ENCODE results near the gene CGNL1. TPM values are rescaled to one million over a fixed set of nuclear protein-coding genes. Genes with fewer than 3 reads are reported as not detected.

The CGNL1 gene
- polyA plus RNA-seq, 1 of the 3 experiments (the other 2 are of a cell fraction), result 0.23 TPM

DNA sequence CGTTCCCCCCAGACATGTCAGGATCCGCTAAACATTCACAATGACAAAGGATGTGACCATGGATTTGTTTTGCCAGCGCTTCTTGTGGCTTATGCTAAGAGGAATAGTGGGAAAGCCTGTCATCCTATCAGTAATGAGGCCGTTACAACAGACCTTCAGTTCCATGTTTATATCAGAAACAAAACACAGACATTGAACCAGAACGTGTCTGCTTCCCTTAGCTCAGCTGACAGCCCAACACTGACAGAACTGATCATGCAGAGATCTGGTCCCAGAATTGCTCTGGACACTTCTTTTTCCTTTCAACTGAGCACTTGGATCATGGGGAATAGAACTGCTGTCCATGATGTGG is 157.1 kb downstream of the CGNL1 start (continued):
- TF ChIP-seq, protein P1, sequence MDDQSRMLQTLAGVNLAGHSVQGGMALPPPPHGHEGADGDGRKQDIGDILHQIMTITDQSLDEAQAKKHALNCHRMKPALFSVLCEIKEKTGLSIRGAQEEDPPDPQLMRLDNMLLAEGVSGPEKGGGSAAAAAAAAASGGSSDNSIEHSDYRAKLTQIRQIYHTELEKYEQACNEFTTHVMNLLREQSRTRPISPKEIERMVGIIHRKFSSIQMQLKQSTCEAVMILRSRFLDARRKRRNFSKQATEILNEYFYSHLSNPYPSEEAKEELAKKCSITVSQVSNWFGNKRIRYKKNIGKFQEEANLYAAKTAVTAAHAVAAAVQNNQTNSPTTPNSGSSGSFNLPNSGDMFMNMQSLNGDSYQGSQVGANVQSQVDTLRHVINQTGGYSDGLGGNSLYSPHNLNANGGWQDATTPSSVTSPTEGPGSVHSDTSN (IDR thresholded peaks at IDR 0.05), result no peak
- no peak for TF ChIP-seq EP300 (IDR thresholded peaks at IDR 0.05; ENCODE audit: borderline replicate concordance in 1 of 2, low read depth in 1 of 2, low read length in 1 of 2)
- TF ChIP-seq, protein P2, sequence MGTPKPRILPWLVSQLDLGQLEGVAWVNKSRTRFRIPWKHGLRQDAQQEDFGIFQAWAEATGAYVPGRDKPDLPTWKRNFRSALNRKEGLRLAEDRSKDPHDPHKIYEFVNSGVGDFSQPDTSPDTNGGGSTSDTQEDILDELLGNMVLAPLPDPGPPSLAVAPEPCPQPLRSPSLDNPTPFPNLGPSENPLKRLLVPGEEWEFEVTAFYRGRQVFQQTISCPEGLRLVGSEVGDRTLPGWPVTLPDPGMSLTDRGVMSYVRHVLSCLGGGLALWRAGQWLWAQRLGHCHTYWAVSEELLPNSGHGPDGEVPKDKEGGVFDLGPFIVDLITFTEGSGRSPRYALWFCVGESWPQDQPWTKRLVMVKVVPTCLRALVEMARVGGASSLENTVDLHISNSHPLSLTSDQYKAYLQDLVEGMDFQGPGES (IDR thresholded peaks at IDR 0.05; ENCODE audit: low read depth, low read length), result no peak
- TF ChIP-seq YY1 (IDR thresholded peaks at IDR 0.05; ENCODE audit: low read depth), result no peak
- no peak for TF ChIP-seq SMC3 (IDR thresholded peaks at IDR 0.05; ENCODE audit: low read depth, low read length)
- no peak for TF ChIP-seq TEAD4 (IDR thresholded peaks at IDR 0.05; ENCODE audit: borderline replicate concordance, insufficient read depth)
- no peak for TF ChIP-seq RFX5 (IDR thresholded peaks at IDR 0.05; ENCODE audit: low read length)

DNA sequence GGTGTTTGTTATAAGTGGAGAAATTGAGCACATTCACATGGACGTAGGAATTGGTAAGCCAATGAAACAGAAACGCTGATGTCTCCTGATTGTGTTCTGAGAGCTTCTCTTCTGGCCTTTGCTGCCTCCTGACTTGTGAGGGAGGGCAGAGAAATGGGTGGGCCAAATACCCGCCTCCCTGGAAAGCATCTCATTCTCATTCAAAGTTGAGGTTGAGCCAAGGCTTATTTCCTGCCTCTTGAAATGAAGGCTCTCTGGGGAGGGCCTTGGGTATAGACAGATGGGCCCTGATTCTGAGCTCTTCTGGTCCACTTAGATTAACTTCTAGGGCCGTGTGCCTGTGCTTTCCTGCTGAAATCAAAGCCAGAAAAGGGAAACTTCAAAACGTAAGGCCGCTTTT is 158.0 kb downstream of the CGNL1 start:
- POLR2A ChIA-PET, result no interaction called here
- peaks cover 6 to 15% of the 10 kb centered on the region in 2 experiments; a peak in 2 of 4 replicates for H3K4me1 ChIP-seq (ENCODE audit: control insufficient read depth in 1 of 2, insufficient read depth in 2 of 2, low read depth in 1 of 2, low read length in 1 of 2)
- no peaks in the 10 kb centered on the region for H3F3A ChIP-seq (replicated peaks; ENCODE audit: insufficient read depth)
- H3K9me3 ChIP-seq, result no peaks in the 10 kb centered on the region
- H4K20me1 ChIP-seq (ENCODE audit: insufficient read depth), result no peaks in the 10 kb centered on the region
- CTCF ChIA-PET, result interaction anchor here (1.2 to 3.4 kb wide), 3 partner anchors 8 to 194 kb away, joined by 3 to 29 read pairs (median 25); no protein-coding TSS in a partner anchor
- no peak overlapping the region for H3K4me3 ChIP-seq (ENCODE audit: low read depth in 2 of 2, low read length in 1 of 2)
- H3K27ac ChIP-seq (ENCODE audit: low read depth in 2 of 2, low read length in 1 of 2), result no peak overlapping the region
- no peaks in the 10 kb centered on the region for H3K79me2 ChIP-seq (ENCODE audit: insufficient read depth)
- TF ChIP-seq, protein P3, sequence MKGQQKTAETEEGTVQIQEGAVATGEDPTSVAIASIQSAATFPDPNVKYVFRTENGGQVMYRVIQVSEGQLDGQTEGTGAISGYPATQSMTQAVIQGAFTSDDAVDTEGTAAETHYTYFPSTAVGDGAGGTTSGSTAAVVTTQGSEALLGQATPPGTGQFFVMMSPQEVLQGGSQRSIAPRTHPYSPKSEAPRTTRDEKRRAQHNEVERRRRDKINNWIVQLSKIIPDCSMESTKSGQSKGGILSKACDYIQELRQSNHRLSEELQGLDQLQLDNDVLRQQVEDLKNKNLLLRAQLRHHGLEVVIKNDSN (IDR thresholded peaks at IDR 0.05; ENCODE audit: borderline replicate concordance, low read depth), result no peak
- no peak for TF ChIP-seq JUND (IDR thresholded peaks at IDR 0.05)
- no peak for TF ChIP-seq EZH2phosphoT487 (IDR thresholded peaks at IDR 0.05; ENCODE audit: borderline replicate concordance, low read depth)
- TF ChIP-seq, protein P4, sequence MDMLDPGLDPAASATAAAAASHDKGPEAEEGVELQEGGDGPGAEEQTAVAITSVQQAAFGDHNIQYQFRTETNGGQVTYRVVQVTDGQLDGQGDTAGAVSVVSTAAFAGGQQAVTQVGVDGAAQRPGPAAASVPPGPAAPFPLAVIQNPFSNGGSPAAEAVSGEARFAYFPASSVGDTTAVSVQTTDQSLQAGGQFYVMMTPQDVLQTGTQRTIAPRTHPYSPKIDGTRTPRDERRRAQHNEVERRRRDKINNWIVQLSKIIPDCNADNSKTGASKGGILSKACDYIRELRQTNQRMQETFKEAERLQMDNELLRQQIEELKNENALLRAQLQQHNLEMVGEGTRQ (IDR thresholded peaks at IDR 0.05; ENCODE audit: borderline replicate concordance, low read depth, low read length), result no peak
- TF ChIP-seq, protein P5, sequence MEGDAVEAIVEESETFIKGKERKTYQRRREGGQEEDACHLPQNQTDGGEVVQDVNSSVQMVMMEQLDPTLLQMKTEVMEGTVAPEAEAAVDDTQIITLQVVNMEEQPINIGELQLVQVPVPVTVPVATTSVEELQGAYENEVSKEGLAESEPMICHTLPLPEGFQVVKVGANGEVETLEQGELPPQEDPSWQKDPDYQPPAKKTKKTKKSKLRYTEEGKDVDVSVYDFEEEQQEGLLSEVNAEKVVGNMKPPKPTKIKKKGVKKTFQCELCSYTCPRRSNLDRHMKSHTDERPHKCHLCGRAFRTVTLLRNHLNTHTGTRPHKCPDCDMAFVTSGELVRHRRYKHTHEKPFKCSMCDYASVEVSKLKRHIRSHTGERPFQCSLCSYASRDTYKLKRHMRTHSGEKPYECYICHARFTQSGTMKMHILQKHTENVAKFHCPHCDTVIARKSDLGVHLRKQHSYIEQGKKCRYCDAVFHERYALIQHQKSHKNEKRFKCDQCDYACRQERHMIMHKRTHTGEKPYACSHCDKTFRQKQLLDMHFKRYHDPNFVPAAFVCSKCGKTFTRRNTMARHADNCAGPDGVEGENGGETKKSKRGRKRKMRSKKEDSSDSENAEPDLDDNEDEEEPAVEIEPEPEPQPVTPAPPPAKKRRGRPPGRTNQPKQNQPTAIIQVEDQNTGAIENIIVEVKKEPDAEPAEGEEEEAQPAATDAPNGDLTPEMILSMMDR (IDR thresholded peaks at IDR 0.05), result no peak
- TF ChIP-seq NRF1 (IDR thresholded peaks at IDR 0.05; ENCODE audit: low read depth, low read length), result no peak
- no peak for TF ChIP-seq FOXJ3 (CRISPR knock-in tag; IDR thresholded peaks at IDR 0.05)
- TF ChIP-seq SMC3 (IDR thresholded peaks at IDR 0.05; ENCODE audit: low read depth, low read length), result no peak
- no peak for TF ChIP-seq NFIC (IDR thresholded peaks at IDR 0.05; ENCODE audit: borderline replicate concordance)
- TF ChIP-seq RAD21 (IDR thresholded peaks at IDR 0.05; ENCODE audit: low read length), result no peak
- TF ChIP-seq GATA2 (CRISPR knock-in tag; IDR thresholded peaks at IDR 0.05), result no peak
- TF ChIP-seq, protein P1 (IDR thresholded peaks at IDR 0.05), result no peak
- no peak for TF ChIP-seq YY1 (IDR thresholded peaks at IDR 0.05; ENCODE audit: low read depth)
- TF ChIP-seq, protein P6, sequence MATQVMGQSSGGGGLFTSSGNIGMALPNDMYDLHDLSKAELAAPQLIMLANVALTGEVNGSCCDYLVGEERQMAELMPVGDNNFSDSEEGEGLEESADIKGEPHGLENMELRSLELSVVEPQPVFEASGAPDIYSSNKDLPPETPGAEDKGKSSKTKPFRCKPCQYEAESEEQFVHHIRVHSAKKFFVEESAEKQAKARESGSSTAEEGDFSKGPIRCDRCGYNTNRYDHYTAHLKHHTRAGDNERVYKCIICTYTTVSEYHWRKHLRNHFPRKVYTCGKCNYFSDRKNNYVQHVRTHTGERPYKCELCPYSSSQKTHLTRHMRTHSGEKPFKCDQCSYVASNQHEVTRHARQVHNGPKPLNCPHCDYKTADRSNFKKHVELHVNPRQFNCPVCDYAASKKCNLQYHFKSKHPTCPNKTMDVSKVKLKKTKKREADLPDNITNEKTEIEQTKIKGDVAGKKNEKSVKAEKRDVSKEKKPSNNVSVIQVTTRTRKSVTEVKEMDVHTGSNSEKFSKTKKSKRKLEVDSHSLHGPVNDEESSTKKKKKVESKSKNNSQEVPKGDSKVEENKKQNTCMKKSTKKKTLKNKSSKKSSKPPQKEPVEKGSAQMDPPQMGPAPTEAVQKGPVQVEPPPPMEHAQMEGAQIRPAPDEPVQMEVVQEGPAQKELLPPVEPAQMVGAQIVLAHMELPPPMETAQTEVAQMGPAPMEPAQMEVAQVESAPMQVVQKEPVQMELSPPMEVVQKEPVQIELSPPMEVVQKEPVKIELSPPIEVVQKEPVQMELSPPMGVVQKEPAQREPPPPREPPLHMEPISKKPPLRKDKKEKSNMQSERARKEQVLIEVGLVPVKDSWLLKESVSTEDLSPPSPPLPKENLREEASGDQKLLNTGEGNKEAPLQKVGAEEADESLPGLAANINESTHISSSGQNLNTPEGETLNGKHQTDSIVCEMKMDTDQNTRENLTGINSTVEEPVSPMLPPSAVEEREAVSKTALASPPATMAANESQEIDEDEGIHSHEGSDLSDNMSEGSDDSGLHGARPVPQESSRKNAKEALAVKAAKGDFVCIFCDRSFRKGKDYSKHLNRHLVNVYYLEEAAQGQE (IDR thresholded peaks at IDR 0.05; ENCODE audit: low read depth, low read length), result no peak
- no peak for TF ChIP-seq RFX5 (IDR thresholded peaks at IDR 0.05; ENCODE audit: low read length)
- no peak overlapping the region for H3K4me2 ChIP-seq
- H3K9me2 ChIP-seq, result no peaks in the 10 kb centered on the region
- H2AFZ ChIP-seq (ENCODE audit: low read depth), result no peak overlapping the region
- no peak overlapping the region for H3K9ac ChIP-seq
- DNase-seq, result no peak
- no peaks in the 10 kb centered on the region for H3K27me3 ChIP-seq (ENCODE audit: insufficient read depth)
- no peaks in the 10 kb centered on the region for H3K36me3 ChIP-seq (replicated peaks in 1 of 2; ENCODE audit: control insufficient read depth in 1 of 2, insufficient read depth in 2 of 2, low read length in 1 of 2)
- WGBS (ENCODE audit: low lambda C conversion rate), result 75% methylated on average over 6 of the region's 6 CpGs
